Urinary bladder (tissue), 4 donors: ENCODE measurements around the gene GNAI3. TPM values are rescaled to one million over a fixed set of nuclear protein-coding genes. Genes with fewer than 3 reads are reported as not detected.
A peak's percentile ranks its signal among the peaks of the same experiment; 100 is the strongest.

Experiments
- DNase-seq: peaks from one replicate; pipeline ENCODE4 v3.0.0-alpha.2; 2015; ENCODE audit errors: extremely low spot score
- H3K27ac ChIP-seq: one replicate; pipeline ENCODE4 v1.5.1; 2013; ENCODE audit warnings: low read depth, mild to moderate bottlenecking, moderate library complexity
- H3K36me3 ChIP-seq: one replicate; pipeline ENCODE4 v1.6.1; 2013; ENCODE audit warnings: mild to moderate bottlenecking, moderate library complexity; ENCODE audit not compliant: insufficient read depth
- H3K4me1 ChIP-seq: one replicate; pipeline ENCODE4 v1.6.1; 2013; ENCODE audit warnings: mild to moderate bottlenecking, moderate library complexity; ENCODE audit not compliant: insufficient read depth
- H3K4me3 ChIP-seq: one replicate; pipeline ENCODE4 v1.5.1; 2013; ENCODE audit warnings: low read depth, low read length
- WGBS: extraction: QIAGEN DNeasy Blood & Tissue Kit; methylation state at CpG from one replicate; pipeline ENCODE4 v1.1.7; 2013; 5-methylcytosine and 5-hydroxymethylcytosine counted together
- polyA plus RNA-seq: library from polyadenylated mRNA; stranded (reverse); fragments of 200-250 nt; gene quantifications from one replicate; pipeline ENCODE4 v1.2.3, GENCODE V29; 2013
- total RNA-seq: library from RNA; depleted of rRNA; stranded (reverse); fragments of >200 nt; gene quantifications from one replicate; pipeline ENCODE4 v1.2.3, GENCODE V29; 2014
- donor health status: healthy with polysubstance abuse.
- donor health status: healthy.

GNAI3 gene
- total and polyA plus RNA-seq, 2 donors = 5.1 to 17.4 TPM

- H3K36me3 ChIP-seq = no peaks in the 10 kb centered on the region
- H3K4me3 ChIP-seq = no peak overlapping the region
- no peak overlapping the region for H3K27ac ChIP-seq
- no peaks in the 10 kb centered on the region for H3K4me1 ChIP-seq
- no peak for DNase-seq
- WGBS = 66% methylated on average over 3 of the region's 3 CpGs
These were observed 62.3 kb downstream of the GNAI3 start for GRCh38 chr1:109610609-109611307.

GRCh38 chr1:109611308-109611990 lies 63.0 kb downstream of the GNAI3 start:
- H3K4me3 ChIP-seq = no peak overlapping the region
- H3K36me3 ChIP-seq = no peaks in the 10 kb centered on the region
- DNase-seq = no peak
- H3K27ac ChIP-seq = no peak overlapping the region
- 92% methylated on average over 13 of the region's 13 CpGs for WGBS
- H3K4me1 ChIP-seq = no peaks in the 10 kb centered on the region

- Histone ChIP-seq H3K36me3 (no peaks in the 10 kb centered on the region), H3K4me3 (no peak overlapping the region), H3K4me1 (no peaks in the 10 kb centered on the region), H3K27ac (no peak overlapping the region)
- WGBS = 53% methylated on average over 7 of the region's 7 CpGs
- DNase-seq = no peak
These were observed 65.1 kb downstream of the GNAI3 start for GRCh38 chr1:109613361-109614147.

- 60% methylated on average over 3 of the region's 3 CpGs for WGBS
- Histone ChIP-seq H3K27ac (no peak overlapping the region), H3K36me3 (no peaks in the 10 kb centered on the region), H3K4me1 (no peaks in the 10 kb centered on the region), H3K4me3 (no peak overlapping the region)
- DNase-seq = no peak
These were observed 67.5 kb downstream of the GNAI3 start for GRCh38 chr1:109615879-109616278.

- DNase-seq = no peak
- Histone ChIP-seq H3K27ac (no peak overlapping the region), H3K36me3 (no peaks in the 10 kb centered on the region), H3K4me3 (no peak overlapping the region), H3K4me1 (no peaks in the 10 kb centered on the region)
- 81% methylated on average over 3 of the region's 3 CpGs for WGBS
These were observed 68.0 kb downstream of the GNAI3 start for GRCh38 chr1:109616391-109616790.

- Histone ChIP-seq H3K4me3 (no peak overlapping the region), H3K36me3 (no peaks in the 10 kb centered on the region), H3K4me1 (no peaks in the 10 kb centered on the region), H3K27ac (no peak overlapping the region)
- WGBS = 46% methylated on average over 3 of the region's 3 CpGs
- DNase-seq = no peak
These were observed 68.9 kb downstream of the GNAI3 start for GRCh38 chr1:109617291-109617801.

GRCh38 chr1:109618661-109619575 lies 70.5 kb downstream of the GNAI3 start:
- Histone ChIP-seq H3K36me3 (no peaks in the 10 kb centered on the region), H3K27ac (no peak overlapping the region), H3K4me1 (no peaks in the 10 kb centered on the region), H3K4me3 (peak overlapping the region; percentile 58)
- DNase-seq = no peak
- WGBS = 49% methylated on average over 9 of the region's 9 CpGs

GRCh38 chr1:109619576-109620400 lies 71.4 kb downstream of the GNAI3 start, which contains the start of the genes AMPD2 and GNAT2:
AMPD2 (plus strand) TSS chr1:109619837; CDS start chr1:109621176, 1,339 bp downstream.
GNAT2 (minus strand) TSS chr1:109619616; CDS start chr1:109612870, 6,746 bp downstream.
- no peak for DNase-seq
- Histone ChIP-seq H3K4me3 (peak within 1 kb of the TSS; percentile 58), H3K4me1 (no peaks in the 10 kb centered on the region), H3K27ac (peak within 1 kb of the TSS; percentile 80), H3K36me3 (no peaks in the 10 kb centered on the region)
- under 1% methylated on average over 47 of the region's 47 CpGs for WGBS

- Histone ChIP-seq H3K4me1 (no peaks in the 10 kb centered on the region), H3K36me3 (no peaks in the 10 kb centered on the region), H3K4me3 (peak overlapping the region; percentile 58), H3K27ac (peak overlapping the region; percentile 80)
- 0% methylated on average over 9 of the region's 9 CpGs for WGBS
- DNase-seq = no peak
These were observed 72.0 kb downstream of the GNAI3 start for GRCh38 chr1:109620401-109620791.

GRCh38 chr1:109620841-109621286 lies 72.4 kb downstream of the GNAI3 start:
- H3K36me3 ChIP-seq = no peaks in the 10 kb centered on the region
- under 1% methylated on average over 18 of the region's 18 CpGs for WGBS
- peak overlapping the region; percentile 80 for H3K27ac ChIP-seq
- H3K4me3 ChIP-seq = peak overlapping the region; percentile 58
- DNase-seq = peak; percentile 90
- H3K4me1 ChIP-seq = no peaks in the 10 kb centered on the region

GRCh38 chr1:109621379-109622136 lies 73.1 kb downstream of the GNAI3 start:
- no peak for DNase-seq
- H3K36me3 ChIP-seq = no peaks in the 10 kb centered on the region
- no peak overlapping the region for H3K27ac ChIP-seq
- WGBS = 38% methylated on average over 13 of the region's 13 CpGs
- H3K4me3 ChIP-seq = peak overlapping the region; percentile 58
- H3K4me1 ChIP-seq = no peaks in the 10 kb centered on the region
